Body of pancreas (tissue), 4 donors: ENCODE measurements around the gene HSPH1.

Experiments used
- CTCF ChIP-seq, 7 experiments: fragments of 450-650 bp in 4 of 7; fragments of 200-600 bp in 3 of 7; sonication (generic) in 3 of 7; IDR thresholded peaks; one replicate each; pipeline ENCODE4 v1.5.1; 2016 to 2019; ENCODE audit warnings: antibody characterized with exemption in 7 of 7
- POLR2A ChIP-seq, 3 donors: fragments of 450-650 bp; IDR thresholded peaks; one replicate each; pipeline ENCODE4 v1.6.1; 2016; ENCODE audit warnings: antibody characterized with exemption in 3 of 3, mild to moderate bottlenecking in 2 of 3

- TF ChIP-seq POLR2A (IDR thresholded peaks at IDR 0.05) (no peak), CTCF (IDR thresholded peaks at IDR 0.05) (no peak)
Measured at GRCh38 chr13:31116224-31116623, 45.5 kb downstream of the HSPH1 start.
